AG04449 (cell line): Measurements from ENCODE around the gene CHST14.

ENCODE experiments used
- CTCF ChIA-PET: fragments of 350-600 bp; formaldehyde crosslinking; extraction: SDS; loops from one replicate; lab custom pipeline; 2021; ENCODE audit warnings: antibody characterized with exemption; lab: Yijun Ruan, JAX
- POLR2A ChIA-PET: fragments of 400-600, 350-600 bp; formaldehyde crosslinking; extraction: SDS; loops from one replicate; lab custom pipeline; 2020; ENCODE audit warnings: antibody characterized with exemption, inconsistent platforms; lab: Yijun Ruan, JAX
- DNase-seq: peaks from one replicate; pipeline ENCODE4 v3.0.0-alpha.2; 2010; ENCODE audit warnings: low read depth, low spot score
- H3K4me3 ChIP-seq: 2 replicates; pipeline ENCODE4 v1.5.1; 2011; ENCODE audit warnings: low read depth, mild to moderate bottlenecking, control low read depth, low read length
- TF ChIP-seq, protein P1 (sequence below): IDR thresholded peaks from one replicate; pipeline ENCODE4 v1.5.1; 2011; ENCODE audit warnings: mild to moderate bottlenecking, moderate library complexity, low read length, control low read depth, inconsistent platforms; ENCODE audit not compliant: insufficient read depth; ENCODE audit errors: missing control alignments

The CHST14 gene

DNA sequence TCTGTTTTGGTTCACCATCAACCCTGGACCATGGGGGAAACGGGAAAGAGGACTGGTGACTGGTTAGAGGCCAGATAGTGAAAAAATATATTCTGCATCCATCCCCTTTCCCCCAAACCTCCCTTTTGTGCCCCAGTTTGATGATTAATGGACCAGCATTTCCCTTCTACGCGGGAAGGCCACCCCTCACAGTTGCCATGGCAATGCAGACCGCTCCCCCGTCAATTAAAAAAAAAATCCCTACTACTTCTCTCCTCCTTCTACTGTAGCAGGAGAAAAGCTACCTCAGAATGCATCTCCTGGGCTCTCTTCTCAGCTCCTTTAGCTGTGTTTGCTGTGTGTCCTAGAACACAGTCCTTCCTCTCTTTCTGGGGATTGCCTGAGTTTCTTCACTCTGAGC lies 26.0 kb upstream of the CHST14 start:
- H3K4me3 ChIP-seq, result no peak overlapping the region
- no peak for DNase-seq
- ChIA-PET CTCF (interaction anchor here (1.0 to 1.7 kb wide), 3 partner anchors 22 to 447 kb away, joined by 4 read pairs; no protein-coding TSS in a partner anchor), POLR2A (no interaction called here)
- TF ChIP-seq, protein P1, sequence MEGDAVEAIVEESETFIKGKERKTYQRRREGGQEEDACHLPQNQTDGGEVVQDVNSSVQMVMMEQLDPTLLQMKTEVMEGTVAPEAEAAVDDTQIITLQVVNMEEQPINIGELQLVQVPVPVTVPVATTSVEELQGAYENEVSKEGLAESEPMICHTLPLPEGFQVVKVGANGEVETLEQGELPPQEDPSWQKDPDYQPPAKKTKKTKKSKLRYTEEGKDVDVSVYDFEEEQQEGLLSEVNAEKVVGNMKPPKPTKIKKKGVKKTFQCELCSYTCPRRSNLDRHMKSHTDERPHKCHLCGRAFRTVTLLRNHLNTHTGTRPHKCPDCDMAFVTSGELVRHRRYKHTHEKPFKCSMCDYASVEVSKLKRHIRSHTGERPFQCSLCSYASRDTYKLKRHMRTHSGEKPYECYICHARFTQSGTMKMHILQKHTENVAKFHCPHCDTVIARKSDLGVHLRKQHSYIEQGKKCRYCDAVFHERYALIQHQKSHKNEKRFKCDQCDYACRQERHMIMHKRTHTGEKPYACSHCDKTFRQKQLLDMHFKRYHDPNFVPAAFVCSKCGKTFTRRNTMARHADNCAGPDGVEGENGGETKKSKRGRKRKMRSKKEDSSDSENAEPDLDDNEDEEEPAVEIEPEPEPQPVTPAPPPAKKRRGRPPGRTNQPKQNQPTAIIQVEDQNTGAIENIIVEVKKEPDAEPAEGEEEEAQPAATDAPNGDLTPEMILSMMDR, result no peak

DNA sequence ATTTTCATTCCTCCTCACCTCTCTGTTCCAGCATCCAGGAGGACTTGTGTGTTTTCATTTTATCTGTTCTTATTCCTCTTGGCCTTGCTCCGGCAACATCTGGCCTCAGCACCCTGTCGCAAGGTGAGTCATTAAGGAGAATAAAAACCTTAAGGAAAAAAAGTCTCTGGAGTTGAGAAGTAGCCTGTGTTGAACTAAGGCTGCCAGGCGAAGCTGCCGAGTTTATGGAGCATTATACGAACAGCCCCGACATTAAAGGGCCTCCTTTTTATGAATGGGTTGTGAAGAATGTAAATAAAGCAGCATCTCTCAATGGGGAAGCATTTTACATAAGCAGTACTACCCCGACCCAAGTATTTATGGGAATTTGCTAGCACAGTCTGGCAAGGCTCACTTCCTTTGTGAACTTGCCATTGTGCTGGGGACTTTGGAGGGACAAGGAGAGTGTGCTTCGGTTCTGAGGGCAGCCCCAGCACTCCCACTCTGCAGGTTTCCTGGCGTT lies 25.3 kb upstream of the CHST14 start:
- ChIA-PET POLR2A (no interaction called here), CTCF (interaction anchor here (0.5 to 2.0 kb wide), 7 partner anchors 23 to 447 kb away, joined by 3 to 9 read pairs (median 4); no protein-coding TSS in a partner anchor)
- TF ChIP-seq, protein P1, result no peak
- no peak overlapping the region; the same call in 1 of the 2 replicates for H3K4me3 ChIP-seq
- DNase-seq, result peak; percentile 47

DNA sequence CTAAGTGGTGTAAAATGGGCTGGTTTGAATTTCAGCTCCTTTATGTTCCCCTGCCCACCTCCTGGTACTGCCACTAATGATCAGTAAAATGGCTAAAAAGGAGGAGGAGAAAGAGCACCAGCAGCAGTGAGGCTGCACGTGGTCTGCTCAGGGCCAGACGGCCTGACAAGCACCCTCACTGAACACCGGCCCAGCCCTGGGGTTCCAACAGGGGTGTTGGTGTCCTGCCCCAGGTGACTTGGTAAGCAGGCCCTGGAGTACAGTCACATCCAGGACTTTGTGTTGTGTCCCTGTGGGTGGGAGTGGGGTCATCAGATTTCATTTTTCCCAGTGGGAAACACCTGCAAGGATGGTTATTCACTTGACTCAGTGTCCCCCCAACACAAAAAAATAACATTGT lies 24.6 kb upstream of the CHST14 start:
- CTCF ChIA-PET, result interaction anchor here (0.8 to 2.0 kb wide), 5 partner anchors 24 to 108 kb away, joined by 3 to 9 read pairs (median 4); no protein-coding TSS in a partner anchor
- TF ChIP-seq, protein P1, result no peak
- DNase-seq, result no peak
- no peak overlapping the region for H3K4me3 ChIP-seq
- POLR2A ChIA-PET, result no interaction called here

DNA sequence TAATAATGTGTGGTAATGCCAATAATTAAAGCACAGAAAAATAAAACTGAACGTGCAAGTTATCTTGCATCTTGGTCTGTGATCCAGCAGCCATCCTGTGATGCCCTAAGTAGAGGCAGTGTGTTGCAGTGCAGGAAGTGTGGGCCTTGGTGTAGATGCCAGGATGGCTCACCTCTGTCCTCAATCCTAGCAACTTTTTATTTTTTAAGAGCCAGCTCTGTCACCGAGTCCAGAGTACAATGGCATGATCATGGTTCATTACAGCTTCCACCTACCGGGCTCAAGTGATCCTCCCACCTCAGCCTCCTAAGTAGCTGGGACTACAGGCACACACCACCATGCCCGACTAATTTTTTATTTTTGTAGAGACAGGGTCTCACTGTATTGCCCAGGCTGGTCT lies 22.4 kb upstream of the CHST14 start:
- ChIA-PET CTCF (interaction anchor here (4.1 kb wide), 1 partner anchor 8 kb away, joined by 25 read pairs; the partner anchor contains the start of gene BAHD1), POLR2A (no interaction called here)
- DNase-seq, result no peak
- TF ChIP-seq, protein P1, result no peak
- no peak overlapping the region for H3K4me3 ChIP-seq

DNA sequence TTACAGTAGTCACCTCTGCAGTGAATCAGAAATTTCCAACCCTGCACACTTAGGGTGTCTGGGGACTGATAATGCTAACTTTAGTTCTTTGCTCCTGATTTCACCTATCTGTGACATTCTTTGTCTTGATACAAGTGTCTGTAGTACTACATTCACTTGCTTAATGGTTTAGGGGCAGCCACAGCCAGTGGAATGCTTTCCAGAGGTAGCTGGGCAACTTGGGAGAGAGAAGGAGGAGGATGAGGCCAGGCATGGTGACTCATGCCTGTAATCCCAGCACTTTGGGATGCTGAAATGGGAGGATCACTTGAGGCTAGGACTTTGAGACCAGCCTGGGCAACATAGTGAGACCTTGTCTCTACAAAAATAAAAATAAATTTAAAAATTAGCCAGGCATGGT lies 21.5 kb upstream of the CHST14 start:
- TF ChIP-seq, protein P1, result no peak
- ChIA-PET POLR2A (no interaction called here), CTCF (interaction anchor here (4.1 kb wide), 1 partner anchor 8 kb away, joined by 25 read pairs; the partner anchor contains the start of gene BAHD1)
- H3K4me3 ChIP-seq, result no peak overlapping the region
- DNase-seq, result no peak

DNA sequence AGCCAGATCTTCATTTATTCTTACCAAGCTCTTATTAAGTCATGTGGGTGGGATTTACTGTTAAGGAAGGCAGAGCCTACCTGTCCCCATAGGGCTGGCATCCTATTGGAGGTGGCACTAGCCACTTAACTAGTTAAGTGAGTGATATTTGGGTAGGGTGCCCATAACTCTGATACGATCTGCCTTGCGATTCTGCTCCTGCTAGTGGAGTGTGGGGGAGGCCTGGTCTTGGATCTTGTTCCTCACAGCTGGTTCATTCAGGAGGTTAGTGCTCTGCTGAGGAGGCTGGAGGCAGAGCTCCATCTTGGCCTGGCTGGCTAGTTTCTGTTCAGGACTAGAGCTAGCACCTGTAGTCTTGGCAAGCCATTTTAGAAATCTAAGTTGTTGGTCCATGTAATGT lies 20.7 kb upstream of the CHST14 start:
- ChIA-PET CTCF (interaction anchor here (4.1 kb wide), 1 partner anchor 9 kb away, joined by 25 read pairs; the partner anchor contains the start of gene BAHD1), POLR2A (interaction anchor here (0.9 kb wide), 1 partner anchor 115 kb away, joined by 3 read pairs; the partner anchor contains the start of gene CCDC32)
- TF ChIP-seq, protein P1, result no peak
- no peak overlapping the region for H3K4me3 ChIP-seq
- no peak for DNase-seq
